Bronchial epithelial cell (primary cell): ENCODE results near the gene USP32. TPM values are rescaled to one million over a fixed set of nuclear protein-coding genes. Genes with fewer than 3 reads are reported as not detected.
"Not testable (repeated sequence)": the region's sequence is repeated elsewhere in the genome, so short reads cannot be mapped to it uniquely, and the experiment has no call there.

Experiments
- DNase-seq: peaks from one replicate; pipeline ENCODE4 v3.0.0-alpha.2; 2010; ENCODE audit warnings: low read depth
- FAIRE-seq: peaks from 2 replicates; lab custom pipeline; 2011; peaks lifted over from hg19 to GRCh38; lab: Jason Lieb, UNC
- H3K27me3 ChIP-seq: 2 replicates; pipeline ENCODE4 v1.5.1; 2011; ENCODE audit warnings: low read length; ENCODE audit not compliant: control insufficient read depth, insufficient read depth
- H3K36me3 ChIP-seq: 2 replicates; pipeline ENCODE4 v1.5.1; 2011; ENCODE audit warnings: low read length; ENCODE audit not compliant: control insufficient read depth, insufficient read depth
- H3K4me3 ChIP-seq: 2 replicates; pipeline ENCODE4 v1.5.1; 2011; ENCODE audit warnings: mild to moderate bottlenecking, low read depth, low read length, control low read depth
- CTCF ChIP-seq: IDR thresholded peaks from 2 replicates; pipeline ENCODE4 v1.5.1; 2011; ENCODE audit warnings: mild to moderate bottlenecking, moderate library complexity, low read length, control low read depth, inconsistent platforms; ENCODE audit not compliant: insufficient read depth, severe bottlenecking
- total RNA-seq: library from RNA; depleted of rRNA; stranded (reverse); fragments of >200 nt; gene quantifications from 2 replicates; pipeline ENCODE4 v1.2.1, GENCODE V29; 2014

Gene USP32
- total RNA-seq, 1 donor from 2014 or later: 35.8 TPM

- H3K27me3 ChIP-seq: no peaks in the 10 kb centered on the region
- no peak for TF ChIP-seq CTCF
- no peak overlapping the region for H3K4me3 ChIP-seq
- no peaks in the 10 kb centered on the region for H3K36me3 ChIP-seq
- FAIRE-seq: no peak
- no peak for DNase-seq
Observed at GRCh38 chr17:60318326-60318725, 73.6 kb downstream of the USP32 start.

DNA sequence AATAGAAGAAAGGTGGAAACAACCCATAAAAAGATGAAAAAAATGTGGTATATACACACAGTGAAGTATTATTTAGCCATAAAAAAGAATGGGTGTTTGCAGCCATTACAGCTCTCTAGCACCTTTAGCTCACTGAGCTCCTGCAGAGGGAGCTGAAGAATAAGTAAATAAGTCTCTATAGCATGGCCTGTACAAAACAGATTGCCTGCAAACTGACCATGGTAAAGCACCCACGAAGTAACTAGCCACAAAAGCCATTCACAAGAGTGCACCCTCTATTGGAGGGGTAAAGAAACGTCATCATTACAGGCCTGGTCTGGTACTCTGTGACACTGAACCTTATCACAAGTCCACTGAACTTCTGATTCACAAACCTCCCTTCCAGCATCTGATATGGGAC is 76.3 kb downstream of the USP32 start:
- Histone ChIP-seq H3K27me3 (no peaks in the 10 kb centered on the region), H3K4me3 (no peak overlapping the region), H3K36me3 (no peaks in the 10 kb centered on the region)
- no peak for DNase-seq
- no peak for FAIRE-seq
- TF ChIP-seq CTCF: no peak

DNA sequence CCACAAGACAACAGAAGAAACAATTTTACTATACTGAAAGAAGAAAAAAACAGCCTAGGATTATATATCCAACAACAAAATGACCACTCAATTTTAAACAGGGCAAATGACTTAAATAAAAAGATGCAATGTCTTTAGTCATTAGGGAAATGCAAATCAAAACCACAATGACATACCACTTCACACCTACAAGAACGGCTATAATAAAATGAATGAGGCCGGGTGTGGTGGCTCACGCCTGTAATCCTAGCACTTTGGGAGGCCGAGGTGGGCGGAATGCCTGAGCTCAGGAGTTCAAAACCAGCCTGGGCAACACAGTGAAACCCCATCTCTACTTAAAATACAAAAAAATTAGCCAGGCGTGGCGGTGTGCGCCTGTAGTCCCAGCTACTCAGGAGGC is 77.0 kb downstream of the USP32 start:
- FAIRE-seq, H3K36me3 ChIP-seq, H3K4me3 ChIP-seq, DNase-seq, H3K27me3 ChIP-seq: not testable (repeated sequence)

GRCh38 chr17:60314423-60314822 is 77.5 kb downstream of the USP32 start:
- Histone ChIP-seq H3K27me3 (no peaks in the 10 kb centered on the region), H3K36me3 (no peaks in the 10 kb centered on the region), H3K4me3 (no peak overlapping the region)
- no peak for TF ChIP-seq CTCF
- FAIRE-seq: no peak
- DNase-seq: no peak

DNA sequence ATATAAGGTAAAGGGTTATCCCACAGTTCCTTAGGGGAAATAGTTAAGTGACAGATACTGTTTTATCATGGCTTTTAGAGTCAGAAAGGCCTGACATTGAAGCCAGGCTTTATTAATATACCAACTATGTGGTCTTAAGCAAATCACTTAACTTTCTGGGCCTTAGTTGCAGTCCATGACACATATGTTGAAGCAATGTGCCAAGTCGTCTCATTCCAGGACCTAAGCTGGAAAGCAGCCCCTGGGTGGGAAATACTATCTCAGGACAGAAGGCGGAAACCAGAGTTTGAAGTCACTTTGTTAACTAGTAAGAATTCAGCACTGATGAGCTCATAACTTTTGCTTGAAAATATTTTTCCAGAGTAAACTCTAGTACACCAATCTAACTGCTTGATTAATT is 80.0 kb downstream of the USP32 start:
- no peak for FAIRE-seq

GRCh38 chr17:60311186-60311585 is 80.7 kb downstream of the USP32 start:
- Histone ChIP-seq H3K4me3 (no peak overlapping the region), H3K27me3 (no peaks in the 10 kb centered on the region), H3K36me3 (no peaks in the 10 kb centered on the region)
- no peak for DNase-seq
- FAIRE-seq: no peak
- TF ChIP-seq CTCF: no peak

More for the DNA sequence above, 80.0 kb downstream of the USP32 start:
- Histone ChIP-seq H3K4me3 (no peak overlapping the region), H3K36me3 (no peaks in the 10 kb centered on the region), H3K27me3 (no peaks in the 10 kb centered on the region)
- no peak for DNase-seq
- no peak for TF ChIP-seq CTCF
